ENCODE measurements around the gene UPP2. TPM values are rescaled to one million over a fixed set of nuclear protein-coding genes. Genes with fewer than 3 reads are reported as not detected.

UPP2 gene
- total and polyA plus RNA-seq, 2 of the 8 experiments (the other 6 are each of a cell fraction or from before 2014, with no cell fraction given) = not detected

DNA sequence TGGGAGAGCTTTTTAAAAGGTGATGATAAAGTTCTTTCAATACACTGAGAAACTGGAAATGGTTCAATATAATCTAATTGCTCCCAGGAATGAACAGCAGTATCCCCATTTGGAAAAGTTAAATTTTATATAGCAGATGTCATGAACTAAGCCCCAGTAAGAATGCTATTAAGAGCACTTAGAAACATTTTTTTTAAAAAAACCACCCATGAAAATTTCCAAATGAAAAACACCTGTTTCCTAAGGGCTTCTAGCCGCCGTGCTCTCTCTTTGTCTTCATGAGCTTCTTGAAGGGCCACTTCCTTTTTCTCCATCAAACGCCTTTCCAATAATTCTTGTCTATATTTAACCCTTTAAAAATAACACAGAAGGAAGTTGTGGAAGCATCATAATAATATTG lies 77.0 kb downstream of the UPP2 start:
- CTCF ChIA-PET (ENCODE audit: partially characterized antibody) = interaction anchor here (0.7 to 1.8 kb wide), 14 partner anchors 17 to 576 kb away, joined by 3 to 6 read pairs (median 3); no protein-coding TSS in a partner anchor
- TF ChIP-seq SIN3A (conservative IDR thresholded peaks at IDR 0.05 in 1 of 2, IDR thresholded peaks at IDR 0.05 in 1 of 2; ENCODE audit: low read depth in 1 of 2, low read length in 2 of 2) (no peak), CREB1 (IDR thresholded peaks at IDR 0.05) (no peak), ASH2L (IDR thresholded peaks at IDR 0.05; ENCODE audit: low read length) (no peak), PHF8 (conservative IDR thresholded peaks at IDR 0.05; ENCODE audit: low read depth, low read length) (no peak), POU5F1 (IDR thresholded peaks at IDR 0.05; ENCODE audit: low read depth, low read length) (no peak), GABPA (IDR thresholded peaks at IDR 0.05; ENCODE audit: borderline replicate concordance, insufficient read depth, low read length) (no peak), ZNF274 (IDR thresholded peaks at IDR 0.05; ENCODE audit: borderline replicate concordance, extremely low read depth, low read length) (no peak), CBX8 (IDR thresholded peaks at IDR 0.05; ENCODE audit: borderline replicate concordance, low read depth, low read length) (no peak), CTCF (IDR thresholded peaks at IDR 0.05; ENCODE audit: control extremely low read depth in 1 of 3, insufficient read depth in 1 of 3, low read depth in 1 of 3, low read length in 3 of 3) (no peak), MAFK (IDR thresholded peaks at IDR 0.05; ENCODE audit: low read depth, low read length) (no peak), TAF7 (optimal IDR thresholded peaks at IDR 0.05; ENCODE audit: borderline replicate concordance, low read depth, low read length) (no peak), BRCA1 (IDR thresholded peaks at IDR 0.05; ENCODE audit: low read depth, low read length) (no peak)

More for the DNA sequence above, 77.0 kb downstream of the UPP2 start:
- Histone ChIP-seq H3K4ac (replicated peaks; ENCODE audit: insufficient read length, low read depth, low read length) (no peak overlapping the region), H4K5ac (ENCODE audit: insufficient read length, low read depth, low read length) (no peak overlapping the region), H3K27me3 (replicated peaks in 1 of 4; ENCODE audit: control insufficient read depth in 3 of 4, extremely low read depth in 1 of 4, insufficient read depth in 3 of 4, low read length in 3 of 4) (no peaks in the 10 kb centered on the region), H3K79me1 (ENCODE audit: low read depth, low read length) (no peaks in the 10 kb centered on the region), H3K36me3 (ENCODE audit: control insufficient read depth in 2 of 4, insufficient read depth in 4 of 4, low read length in 3 of 4) (no peaks in the 10 kb centered on the region), H3K18ac (ENCODE audit: extremely low read depth, low read length) (no peak overlapping the region), H3K4me1 (replicated peaks in 1 of 4; ENCODE audit: control insufficient read depth in 3 of 4, insufficient read depth in 4 of 4, low read length in 3 of 4) (peaks cover 0 to 8% (median 0%) of the 10 kb centered on the region in 4 experiments; a peak in 1 of 7 replicates), H4K8ac (ENCODE audit: extremely low read depth, insufficient read depth, low read length) (no peak overlapping the region), H2BK20ac (ENCODE audit: low read length) (no peak overlapping the region), H3K9me3 (ENCODE audit: insufficient read depth in 2 of 2, low read depth in 1 of 2, low read length in 1 of 2) (no peaks in the 10 kb centered on the region), H3K4me2 (ENCODE audit: insufficient read depth in 1 of 2, low read depth in 2 of 2, low read length in 2 of 2) (no peak overlapping the region), H3K56ac (replicated peaks; ENCODE audit: insufficient read length, low read depth, low read length) (no peak overlapping the region), H3K23me2 (ENCODE audit: low read depth, low read length) (no peaks in the 10 kb centered on the region; the same call in 1 of the 2 replicates), H3K23ac (ENCODE audit: insufficient read length) (no peak overlapping the region), H2BK120ac (replicated peaks; ENCODE audit: low read depth, low read length) (no peak overlapping the region), H2AK5ac (ENCODE audit: low read depth, low read length) (no peak overlapping the region), H3K79me2 (ENCODE audit: control insufficient read depth in 1 of 2, insufficient read depth in 2 of 2, low read length in 2 of 2) (no peaks in the 10 kb centered on the region), H4K91ac (replicated peaks; ENCODE audit: insufficient read length, low read length) (no peak overlapping the region), H4K20me1 (replicated peaks in 1 of 2; ENCODE audit: control insufficient read depth in 1 of 2, insufficient read depth in 2 of 2, low read length in 2 of 2) (no peaks in the 10 kb centered on the region), H2BK12ac (ENCODE audit: low read depth, low read length) (no peak overlapping the region), H2AFZ (ENCODE audit: low read length) (no peak overlapping the region), H3K9ac (replicated peaks in 1 of 4; ENCODE audit: extremely low read depth in 1 of 4, low read depth in 3 of 4, low read length in 3 of 4) (no peak overlapping the region), H3K27ac (ENCODE audit: low read depth, low read length) (no peak overlapping the region), H2BK5ac (ENCODE audit: low read depth, low read length) (no peak overlapping the region), H3K4me3 (ENCODE audit: extremely low read depth in 1 of 4, insufficient read depth in 2 of 4, low read depth in 3 of 4, low read length in 4 of 4) (no peak overlapping the region), H3K14ac (ENCODE audit: insufficient read length) (no peak overlapping the region), H2BK15ac (ENCODE audit: low read length) (no peak overlapping the region)
- DNase-seq (ENCODE audit: low read depth in 1 of 2, low spot score in 2 of 2) (no peak), FAIRE-seq (no peak)
- POLR2A ChIA-PET (ENCODE audit: partially characterized antibody) = interaction anchor here (0.6 to 0.9 kb wide), 2 partner anchors 8 to 17 kb away, joined by 3 read pairs; no protein-coding TSS in a partner anchor
- 90% methylated on average over 3 of the region's 3 CpGs; no CpG with 5 or more reads in 1 of the 2 experiments for WGBS, 2 experiments (ENCODE audit: extremely low coverage in 1 of 2, insufficient coverage in 1 of 2, insufficient read length in 1 of 2, insufficient replicate concordance in 2 of 2, low coverage in 1 of 2, low lambda C conversion rate in 2 of 2, missing lambda C conversion rate in 1 of 2)
